HEK293T (cell line): ENCODE measurements around the gene PEMT.

Experiments used
- CTCF ChIA-PET: fragments of 350-600 bp; formaldehyde crosslinking; extraction: SDS; loops from one replicate; lab custom pipeline; 2021; ENCODE audit warnings: antibody characterized with exemption, inconsistent platforms; lab: Yijun Ruan, JAX
- POLR2A ChIA-PET: fragments of 350-600 bp; formaldehyde crosslinking; extraction: SDS; loops from one replicate; lab custom pipeline; 2020; ENCODE audit warnings: antibody characterized with exemption, inconsistent platforms; lab: Yijun Ruan, JAX
- DNase-seq: peaks from one replicate; pipeline ENCODE4 v3.0.0; 2012; ENCODE audit warnings: mixed read lengths; ENCODE audit errors: extremely low spot score
- ARNT ChIP-seq: fragments of 450-650 bp; IDR thresholded peaks from 2 replicates; pipeline ENCODE4 v1.6.1; 2017; ENCODE audit warnings: mild to moderate bottlenecking
- BHLHE40 ChIP-seq: fragments of 450-650 bp; IDR thresholded peaks from 2 replicates; pipeline ENCODE4 v1.6.1; 2016; ENCODE audit warnings: mild to moderate bottlenecking, moderate library complexity, borderline replicate concordance
- CTBP1 ChIP-seq: fragments of 450-650 bp; IDR thresholded peaks from 2 replicates; pipeline ENCODE4 v1.6.1; 2016; ENCODE audit warnings: borderline replicate concordance
- ELF4 ChIP-seq: fragments of 450-650 bp; IDR thresholded peaks from 2 replicates; pipeline ENCODE4 v1.6.1; 2017; ENCODE audit warnings: antibody characterized with exemption
- FOXA1 ChIP-seq: fragments of 450-650 bp; IDR thresholded peaks from 2 replicates; pipeline ENCODE4 v1.6.1; 2016; ENCODE audit warnings: mild to moderate bottlenecking
- FOXK2 ChIP-seq: fragments of 450-650 bp; IDR thresholded peaks from 2 replicates; pipeline ENCODE4 v1.6.1; 2016; ENCODE audit warnings: mild to moderate bottlenecking
- FOXM1 ChIP-seq: fragments of 450-650 bp; IDR thresholded peaks from 2 replicates; pipeline ENCODE4 v1.6.1; 2017; ENCODE audit warnings: mild to moderate bottlenecking, borderline replicate concordance
- HDGF ChIP-seq: fragments of 450-650 bp; IDR thresholded peaks from 2 replicates; pipeline ENCODE4 v1.6.1; 2017; ENCODE audit warnings: antibody characterized with exemption, borderline replicate concordance
- L3MBTL2 ChIP-seq: fragments of 450-650 bp; conservative IDR thresholded peaks from 2 replicates; pipeline ENCODE4 v1.6.1; 2016; ENCODE audit warnings: mild to moderate bottlenecking
- LEF1 ChIP-seq: fragments of 450-650 bp; IDR thresholded peaks from 2 replicates; pipeline ENCODE4 v1.6.1; 2017; ENCODE audit warnings: mild to moderate bottlenecking, borderline replicate concordance
- NFRKB ChIP-seq: fragments of 450-650 bp; IDR thresholded peaks from 2 replicates; pipeline ENCODE4 v1.6.1; 2016; ENCODE audit warnings: mild to moderate bottlenecking, moderate library complexity
- SP1 ChIP-seq: fragments of 450-650 bp; IDR thresholded peaks from 2 replicates; pipeline ENCODE4 v1.6.1; 2017
- SUZ12 ChIP-seq: fragments of 450-650 bp; IDR thresholded peaks from 2 replicates; pipeline ENCODE4 v1.6.1; 2016; ENCODE audit warnings: mild to moderate bottlenecking
- TARDBP ChIP-seq: fragments of 450-650 bp; IDR thresholded peaks from 2 replicates; pipeline ENCODE4 v1.6.1; 2016
- ZNF384 ChIP-seq: fragments of 450-650 bp; IDR thresholded peaks from 2 replicates; pipeline ENCODE4 v1.6.1; 2016
- TF ChIP-seq, protein P1 (sequence below): fragments of 450-650 bp; IDR thresholded peaks from 2 replicates; pipeline ENCODE4 v1.6.1; 2016

Gene PEMT

DNA sequence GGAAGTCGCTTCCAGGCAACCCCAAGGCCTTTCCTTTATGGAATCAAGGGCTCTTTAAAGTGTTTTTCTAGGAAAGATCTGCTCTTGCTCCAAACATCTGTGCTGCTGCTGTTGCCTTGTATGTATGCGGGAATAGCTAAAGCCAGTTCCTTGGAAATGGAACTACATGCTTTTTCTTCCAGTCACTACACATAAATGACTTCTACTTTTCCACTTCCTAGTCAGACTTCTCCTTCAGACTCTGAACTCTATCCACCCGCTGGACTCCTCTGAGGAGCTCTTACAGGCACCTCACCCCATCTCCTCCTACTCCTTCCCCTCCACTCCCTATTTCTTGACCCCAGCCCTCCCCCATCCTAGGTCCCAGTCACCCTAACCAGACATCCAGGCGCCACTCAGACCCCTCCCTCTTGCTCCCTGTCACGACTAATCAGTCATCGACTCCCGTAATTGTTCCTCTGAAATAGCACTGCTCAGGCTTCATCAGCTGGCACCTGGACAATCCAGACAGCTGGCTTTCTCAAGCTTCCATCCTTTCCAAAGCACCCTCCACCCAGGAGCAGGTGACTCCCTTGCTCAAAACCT lies 15.0 kb upstream of the PEMT start:
- DNase-seq, result no peak
- CTCF ChIA-PET, result interaction anchor here (0.6 kb wide), 1 partner anchor 9 kb away, joined by 5 read pairs; no protein-coding TSS in a partner anchor

DNA sequence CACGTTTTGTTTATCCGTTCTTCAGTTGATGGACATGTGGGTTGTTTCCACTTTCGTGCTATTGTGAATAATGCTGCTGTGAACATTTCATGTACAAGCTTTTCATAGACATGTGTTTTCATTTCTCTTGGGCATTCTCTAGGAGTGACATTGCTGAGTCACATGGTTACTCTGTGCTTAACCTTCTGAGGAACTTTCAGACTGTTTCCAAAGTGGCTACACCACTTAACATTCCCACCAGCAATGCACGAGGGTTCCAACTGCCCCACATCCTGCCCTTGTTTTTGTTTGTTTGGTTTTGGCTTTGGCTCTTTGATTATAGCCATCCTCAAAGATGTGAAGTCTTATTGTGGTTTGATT lies 14.2 kb upstream of the PEMT start:
- ChIA-PET CTCF (no interaction called here), POLR2A (interaction anchor here (1.4 to 2.1 kb wide), 2 partner anchors 14 to 15 kb away, joined by 4 to 10 read pairs; partner anchors contain the start of gene PEMT)
- TF ChIP-seq FOXA1, result no peak
- no peak for TF ChIP-seq L3MBTL2
- TF ChIP-seq ARNT, result no peak
- no peak for TF ChIP-seq SP1
- TF ChIP-seq BHLHE40, result no peak
- TF ChIP-seq FOXK2, result no peak
- TF ChIP-seq SUZ12, result no peak
- TF ChIP-seq ELF4, result no peak
- TF ChIP-seq CTBP1, result no peak
- TF ChIP-seq LEF1, result no peak
- TF ChIP-seq, protein P1, sequence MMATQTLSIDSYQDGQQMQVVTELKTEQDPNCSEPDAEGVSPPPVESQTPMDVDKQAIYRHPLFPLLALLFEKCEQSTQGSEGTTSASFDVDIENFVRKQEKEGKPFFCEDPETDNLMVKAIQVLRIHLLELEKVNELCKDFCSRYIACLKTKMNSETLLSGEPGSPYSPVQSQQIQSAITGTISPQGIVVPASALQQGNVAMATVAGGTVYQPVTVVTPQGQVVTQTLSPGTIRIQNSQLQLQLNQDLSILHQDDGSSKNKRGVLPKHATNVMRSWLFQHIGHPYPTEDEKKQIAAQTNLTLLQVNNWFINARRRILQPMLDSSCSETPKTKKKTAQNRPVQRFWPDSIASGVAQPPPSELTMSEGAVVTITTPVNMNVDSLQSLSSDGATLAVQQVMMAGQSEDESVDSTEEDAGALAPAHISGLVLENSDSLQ, result no peak
- no peak for DNase-seq

More for the DNA sequence above, 15.0 kb upstream of the PEMT start:
- TF ChIP-seq LEF1 (no peak), FOXK2 (no peak), CTBP1 (no peak), ELF4 (no peak), SUZ12 (no peak), TARDBP (no peak), FOXM1 (no peak), BHLHE40 (no peak), ZNF384 (no peak), L3MBTL2 (no peak), FOXA1 (no peak), NFRKB (no peak)
- TF ChIP-seq, protein P1, result no peak
- POLR2A ChIA-PET, result interaction anchor here (1.4 to 2.1 kb wide), 2 partner anchors 15 to 16 kb away, joined by 4 to 10 read pairs; partner anchors contain the start of gene PEMT

DNA sequence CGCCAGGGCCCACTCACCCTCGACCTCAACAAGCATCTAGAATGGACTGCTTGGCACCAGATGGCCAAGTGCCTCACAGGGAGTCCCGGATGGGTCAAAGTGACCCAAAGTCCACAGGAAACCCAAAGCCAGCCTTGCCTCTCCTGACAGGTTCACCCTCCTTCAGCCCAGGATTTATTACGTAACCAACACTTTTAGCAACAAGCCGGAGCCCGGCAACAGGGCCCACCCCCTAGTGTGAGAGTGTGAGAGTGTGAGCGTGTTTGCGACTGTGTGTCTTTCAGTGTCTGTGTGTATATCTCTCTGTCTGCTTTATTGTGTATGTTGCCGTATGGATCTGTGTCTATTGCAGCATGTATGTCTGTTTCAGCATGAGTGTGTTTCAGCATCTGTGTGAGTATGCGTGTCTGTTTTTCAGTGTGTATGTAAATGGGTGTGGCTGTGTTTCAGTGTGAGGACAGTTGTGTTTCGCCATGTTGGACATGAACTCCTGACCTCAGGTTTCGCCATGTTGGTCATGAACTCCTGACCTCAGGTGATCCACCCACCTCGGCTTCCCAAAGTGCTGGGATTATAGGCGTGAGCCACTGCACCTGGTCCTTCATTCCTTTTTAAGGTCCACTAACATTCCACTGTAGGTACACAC lies 13.7 kb upstream of the PEMT start:
- CTCF ChIA-PET, result interaction anchor here (2.1 kb wide), 1 partner anchor 9 kb away, joined by 9 read pairs; no protein-coding TSS in a partner anchor
- POLR2A ChIA-PET, result interaction anchor here (2.1 to 2.7 kb wide), 2 partner anchors 13 to 14 kb away, joined by 10 to 14 read pairs; partner anchors contain the start of gene PEMT
- DNase-seq, result no peak
- no peak for TF ChIP-seq ZNF384
- TF ChIP-seq, protein P1, result peak; percentile 44

GRCh38 chr17:17603895-17604225 lies 12.4 kb upstream of the PEMT start:
- POLR2A ChIA-PET, result interaction anchor here (2.7 kb wide), 1 partner anchor 12 kb away, joined by 14 read pairs; the partner anchor contains the start of gene PEMT
- CTCF ChIA-PET, result interaction anchor here (2.1 kb wide), 1 partner anchor 10 kb away, joined by 9 read pairs; no protein-coding TSS in a partner anchor
- DNase-seq, result no peak
- TF ChIP-seq L3MBTL2 (no peak), TARDBP (no peak), ELF4 (no peak), NFRKB (no peak), CTBP1 (no peak), FOXA1 (no peak)
- TF ChIP-seq, protein P1, result no peak

DNA sequence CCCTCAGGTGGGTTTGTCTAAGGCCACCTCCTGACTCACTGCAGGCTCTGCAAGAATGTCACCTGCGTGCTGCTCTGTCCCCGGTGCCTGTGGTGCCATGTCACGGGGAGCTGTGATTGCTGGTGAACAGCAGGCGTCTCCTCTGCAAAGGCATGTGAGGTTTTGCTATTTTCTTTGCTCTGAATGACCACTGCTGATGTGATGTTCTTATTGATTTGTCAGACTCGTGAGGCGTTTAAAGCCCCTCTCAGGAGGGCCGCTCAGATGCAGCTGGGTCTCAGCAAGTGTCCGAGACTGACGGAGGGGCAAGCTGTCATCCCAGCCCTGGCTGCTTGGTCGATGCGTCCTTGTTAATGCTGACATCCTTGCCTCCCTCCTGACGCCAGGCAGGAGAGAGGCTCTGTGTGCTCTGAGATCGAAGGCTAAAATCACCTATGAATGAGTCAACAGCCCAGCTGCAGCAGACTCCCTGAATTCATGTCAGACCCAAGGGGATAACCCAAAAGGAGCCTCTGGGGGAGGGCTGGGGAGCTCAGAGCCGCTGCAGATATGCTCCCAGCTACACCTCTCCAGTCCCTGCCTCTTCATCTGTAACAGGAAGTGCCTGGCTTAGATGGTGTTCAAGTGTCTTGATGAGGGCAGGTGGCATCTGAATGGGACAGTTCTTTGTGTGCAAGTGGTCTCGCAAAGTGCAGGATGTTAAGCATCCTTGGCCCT lies 11.8 kb upstream of the PEMT start:
- CTCF ChIA-PET, result interaction anchor here (2.1 kb wide), 1 partner anchor 11 kb away, joined by 9 read pairs; no protein-coding TSS in a partner anchor
- POLR2A ChIA-PET, result interaction anchor here (2.7 kb wide), 1 partner anchor 12 kb away, joined by 14 read pairs; the partner anchor contains the start of gene PEMT
- no peak for DNase-seq
- no peak for TF ChIP-seq FOXM1
- no peak for TF ChIP-seq FOXK2
- no peak for TF ChIP-seq LEF1
- TF ChIP-seq BHLHE40, result no peak
- no peak for TF ChIP-seq CTBP1
- TF ChIP-seq, protein P1, result no peak
- no peak for TF ChIP-seq HDGF
- no peak for TF ChIP-seq ZNF384
